K562 (cell line): Measurements from ENCODE around the gene CPED1. TPM values are rescaled to one million over a fixed set of nuclear protein-coding genes. Genes with fewer than 3 reads are reported as not detected.

Experiments
- ADNP ChIP-seq: fragments of 200-800 bp; sonication (Bioruptor generic); IDR thresholded peaks from 2 replicates; pipeline ENCODE4 v1.6.1; 2016; ENCODE audit warnings: missing genetic modification characterization, missing compliant biosample characterization
- ARHGAP35 ChIP-seq: fragments of 450-650 bp; IDR thresholded peaks from 2 replicates; pipeline ENCODE4 v1.6.1; 2018; ENCODE audit not compliant: partially characterized antibody
- CAMTA2 ChIP-seq: fragments of 250-450 bp; sonication (Bioruptor Pico); conservative IDR thresholded peaks from 2 replicates; pipeline ENCODE4 v1.5.1; 2022
- CEBPG ChIP-seq, 3 experiments: fragments of 200-800 bp in 1 of 3; sonication (Bioruptor generic) in 1 of 3; sonication (generic) in 1 of 3; formaldehyde crosslinking in 1 of 3; IDR thresholded peaks in 2 of 3; conservative IDR thresholded peaks in 1 of 3; 2 replicates each; pipeline versions ENCODE4 v1.6.1 to v1.8.0; 2016 to 2022; ENCODE audit warnings: missing compliant biosample characterization in 2 of 3, missing genetic modification characterization in 2 of 3, mild to moderate bottlenecking in 1 of 3, missing genetic modification reagents in 1 of 3
- CSDE1 ChIP-seq, 2 experiments: fragments of 450-650 bp; IDR thresholded peaks; 2 replicates each; pipeline ENCODE4 v1.6.1; 2016; ENCODE audit warnings: mild to moderate bottlenecking in 1 of 2
- DDX20 ChIP-seq: fragments of 450-650 bp; IDR thresholded peaks from 2 replicates; pipeline ENCODE4 v1.6.1; 2016; ENCODE audit warnings: missing genetic modification characterization, low read depth, mild to moderate bottlenecking, missing compliant biosample characterization, moderate library complexity
- ELF1 ChIP-seq: fragments of 200-800 bp; sonication (Bioruptor generic); IDR thresholded peaks from 2 replicates; pipeline ENCODE4 v1.6.1; 2016; ENCODE audit warnings: missing genetic modification characterization, missing compliant biosample characterization
- ILF3 ChIP-seq: fragments of 450-650 bp; IDR thresholded peaks from 2 replicates; pipeline ENCODE4 v1.6.1; 2018; ENCODE audit warnings: antibody characterized with exemption, mild to moderate bottlenecking, moderate library complexity, borderline replicate concordance
- LCOR ChIP-seq: sonication (generic); formaldehyde crosslinking; IDR thresholded peaks from 2 replicates; pipeline ENCODE4 v1.8.0; 2022; ENCODE audit warnings: mild to moderate bottlenecking, missing genetic modification reagents
- NFATC3 ChIP-seq: fragments of 450-650 bp; IDR thresholded peaks from 2 replicates; pipeline ENCODE4 v1.6.1; 2017; ENCODE audit warnings: mild to moderate bottlenecking
- POLR2H ChIP-seq: IDR thresholded peaks from 2 replicates; pipeline ENCODE4 v1.6.1; 2016; ENCODE audit warnings: missing genetic modification characterization, low read depth, mild to moderate bottlenecking, control low read depth, missing compliant biosample characterization, moderate library complexity
- RUNX1 ChIP-seq: sonication (generic); IDR thresholded peaks from 2 replicates; pipeline ENCODE4 v1.6.1; 2016; ENCODE audit warnings: antibody characterized with exemption, low read depth
- ZNF311 ChIP-seq: fragments of 250-450 bp; sonication (Bioruptor Pico); IDR thresholded peaks from 2 replicates; pipeline ENCODE4 v1.4.0; 2020; ENCODE audit warnings: mild to moderate bottlenecking, moderate library complexity
- ZNF436 ChIP-seq: fragments of 250-450, 450-650 bp; sonication (Bioruptor Pico); formaldehyde crosslinking; IDR thresholded peaks from 2 replicates; pipeline ENCODE4 v1.7.0; 2020; ENCODE audit warnings: mild to moderate bottlenecking
- ZNF584 ChIP-seq: fragments of 200-800 bp; sonication (Bioruptor generic); IDR thresholded peaks from 2 replicates; pipeline ENCODE4 v1.6.1; 2016; ENCODE audit warnings: low read depth, mild to moderate bottlenecking, missing genetic modification characterization, missing compliant biosample characterization
- polyA plus RNA-seq, 8 experiments: library from polyadenylated mRNA; depleted of rRNA in 4 of 8; stranded (reverse) in 5 of 8; unstranded in 3 of 8; fragments of >200 nt; fragmentation: Nextera tagmentation in 2 of 8; fragmentation: Illumina TruSeq in 1 of 8; extraction: Ambion mirVana in 2 of 8; extraction: Trizol in 1 of 8; gene quantifications; 2 replicates each; pipeline versions ENCODE4 v1.2.1 to v1.2.3, GENCODE V29; 2011 to 2014; ENCODE audit warnings: inconsistent platforms in 1 of 8, missing spikeins in 1 of 8
- total RNA-seq, 7 experiments: library from RNA; depleted of rRNA in 6 of 7; stranded (reverse); fragments of >200 nt in 6 of 7; fragmentation: Illumina TruSeq in 2 of 7; extraction: Trizol in 2 of 7; gene quantifications; 2 replicates each; pipeline versions ENCODE4 v1.2.1 to v1.2.3, GENCODE V29; 2011 to 2021; ENCODE audit warnings: low replicate concordance in 1 of 7
- TF ChIP-seq, protein P1 (sequence below): fragments of 250-450 bp; sonication (Bioruptor Pico); IDR thresholded peaks from 2 replicates; pipeline ENCODE4 v1.5.0; 2020; ENCODE audit warnings: mild to moderate bottlenecking, borderline replicate concordance
- TF ChIP-seq, protein P2 (sequence below): fragments of 450-650 bp; formaldehyde crosslinking; IDR thresholded peaks from 2 replicates; pipeline ENCODE4 v1.4.0; 2020; ENCODE audit warnings: mild to moderate bottlenecking, moderate library complexity
- TF ChIP-seq, protein P3 (sequence below): fragments of 250-450 bp; sonication (Bioruptor Pico); IDR thresholded peaks from 2 replicates; pipeline ENCODE4 v1.8.0; 2022; ENCODE audit warnings: inconsistent platforms, mild to moderate bottlenecking, moderate library complexity, borderline replicate concordance
- TF ChIP-seq, protein P4 (sequence below): IDR thresholded peaks from 2 replicates; pipeline ENCODE4 v1.6.1; 2011; ENCODE audit warnings: borderline replicate concordance, low read depth, mild to moderate bottlenecking, moderate library complexity, low read length; ENCODE audit not compliant: insufficient read depth, poor library complexity, severe bottlenecking
- TF ChIP-seq, protein P5 (sequence below): fragments of 250-450 bp; sonication (Bioruptor Pico); IDR thresholded peaks from 2 replicates; pipeline ENCODE4 v1.5.1; 2021; ENCODE audit warnings: mild to moderate bottlenecking

CPED1 gene
- total and polyA plus RNA-seq, 9 of the 15 experiments (the other 6 are each of a cell fraction or from before 2014, with no cell fraction given), result 195 to 393 (median 290) TPM

DNA sequence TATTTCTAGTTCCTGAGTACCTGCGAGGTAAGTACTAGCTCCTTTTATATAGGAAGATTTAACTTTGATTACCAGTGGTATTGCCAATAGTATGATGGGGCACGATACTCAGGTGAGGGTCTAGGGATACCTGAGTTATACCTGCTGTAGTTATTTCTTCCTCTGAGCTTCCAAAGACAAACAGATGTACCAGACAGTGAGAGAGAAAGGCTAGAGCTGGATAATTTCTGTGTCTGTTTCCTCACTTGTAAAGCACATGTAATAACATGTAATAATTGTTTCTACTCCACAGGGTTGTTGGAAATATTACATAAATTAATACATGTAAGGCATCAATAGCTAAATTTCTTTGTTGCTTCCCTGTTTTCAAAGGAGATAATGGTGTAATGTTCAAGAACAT, 53.7 kb downstream of the CPED1 start (continued):
- TF ChIP-seq ELF1 (tag) (peak; percentile 27; the same call in 1 of the 2 replicates), POLR2H (tag) (no peak; the same call in 1 of the 2 replicates), CSDE1 (IDR thresholded peaks at IDR 0.05) (0 out of 4 replicates have a peak, but pooled peaks of 1 of the 2 experiments have one; percentile 59), CEBPG (CRISPR knock-in tag; IDR thresholded peaks at IDR 0.05) (no peak), CEBPG (tag; conservative IDR thresholded peaks at IDR 0.05 in 1 of 2, IDR thresholded peaks at IDR 0.05 in 1 of 2) (peak in 1 of 2 experiments; percentile 8; a peak in 1 of 4 replicates), DDX20 (no peak), ARHGAP35 (no peak), ILF3 (no peak), ZNF436 (CRISPR knock-in tag) (no peak), ZNF584 (CRISPR knock-in tag) (peak; percentile 67; the same call in 1 of the 2 replicates), LCOR (CRISPR knock-in tag) (no peak), RUNX1 (no peak), ZNF311 (CRISPR knock-in tag) (peak; percentile 43; the same call in 1 of the 2 replicates), NFATC3 (no peak), CAMTA2 (CRISPR knock-in tag) (no peak), ADNP (0 out of 2 replicates have a peak, but pooled peaks have one; percentile 13)
- TF ChIP-seq, protein P1, sequence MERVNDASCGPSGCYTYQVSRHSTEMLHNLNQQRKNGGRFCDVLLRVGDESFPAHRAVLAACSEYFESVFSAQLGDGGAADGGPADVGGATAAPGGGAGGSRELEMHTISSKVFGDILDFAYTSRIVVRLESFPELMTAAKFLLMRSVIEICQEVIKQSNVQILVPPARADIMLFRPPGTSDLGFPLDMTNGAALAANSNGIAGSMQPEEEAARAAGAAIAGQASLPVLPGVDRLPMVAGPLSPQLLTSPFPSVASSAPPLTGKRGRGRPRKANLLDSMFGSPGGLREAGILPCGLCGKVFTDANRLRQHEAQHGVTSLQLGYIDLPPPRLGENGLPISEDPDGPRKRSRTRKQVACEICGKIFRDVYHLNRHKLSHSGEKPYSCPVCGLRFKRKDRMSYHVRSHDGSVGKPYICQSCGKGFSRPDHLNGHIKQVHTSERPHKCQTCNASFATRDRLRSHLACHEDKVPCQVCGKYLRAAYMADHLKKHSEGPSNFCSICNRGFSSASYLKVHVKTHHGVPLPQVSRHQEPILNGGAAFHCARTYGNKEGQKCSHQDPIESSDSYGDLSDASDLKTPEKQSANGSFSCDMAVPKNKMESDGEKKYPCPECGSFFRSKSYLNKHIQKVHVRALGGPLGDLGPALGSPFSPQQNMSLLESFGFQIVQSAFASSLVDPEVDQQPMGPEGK, result no peak
- TF ChIP-seq, protein P2, sequence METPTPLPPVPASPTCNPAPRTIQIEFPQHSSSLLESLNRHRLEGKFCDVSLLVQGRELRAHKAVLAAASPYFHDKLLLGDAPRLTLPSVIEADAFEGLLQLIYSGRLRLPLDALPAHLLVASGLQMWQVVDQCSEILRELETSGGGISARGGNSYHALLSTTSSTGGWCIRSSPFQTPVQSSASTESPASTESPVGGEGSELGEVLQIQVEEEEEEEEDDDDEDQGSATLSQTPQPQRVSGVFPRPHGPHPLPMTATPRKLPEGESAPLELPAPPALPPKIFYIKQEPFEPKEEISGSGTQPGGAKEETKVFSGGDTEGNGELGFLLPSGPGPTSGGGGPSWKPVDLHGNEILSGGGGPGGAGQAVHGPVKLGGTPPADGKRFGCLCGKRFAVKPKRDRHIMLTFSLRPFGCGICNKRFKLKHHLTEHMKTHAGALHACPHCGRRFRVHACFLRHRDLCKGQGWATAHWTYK (CRISPR knock-in tag), result no peak
- TF ChIP-seq, protein P3, sequence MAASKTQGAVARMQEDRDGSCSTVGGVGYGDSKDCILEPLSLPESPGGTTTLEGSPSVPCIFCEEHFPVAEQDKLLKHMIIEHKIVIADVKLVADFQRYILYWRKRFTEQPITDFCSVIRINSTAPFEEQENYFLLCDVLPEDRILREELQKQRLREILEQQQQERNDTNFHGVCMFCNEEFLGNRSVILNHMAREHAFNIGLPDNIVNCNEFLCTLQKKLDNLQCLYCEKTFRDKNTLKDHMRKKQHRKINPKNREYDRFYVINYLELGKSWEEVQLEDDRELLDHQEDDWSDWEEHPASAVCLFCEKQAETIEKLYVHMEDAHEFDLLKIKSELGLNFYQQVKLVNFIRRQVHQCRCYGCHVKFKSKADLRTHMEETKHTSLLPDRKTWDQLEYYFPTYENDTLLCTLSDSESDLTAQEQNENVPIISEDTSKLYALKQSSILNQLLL, result no peak
- TF ChIP-seq, protein P4, sequence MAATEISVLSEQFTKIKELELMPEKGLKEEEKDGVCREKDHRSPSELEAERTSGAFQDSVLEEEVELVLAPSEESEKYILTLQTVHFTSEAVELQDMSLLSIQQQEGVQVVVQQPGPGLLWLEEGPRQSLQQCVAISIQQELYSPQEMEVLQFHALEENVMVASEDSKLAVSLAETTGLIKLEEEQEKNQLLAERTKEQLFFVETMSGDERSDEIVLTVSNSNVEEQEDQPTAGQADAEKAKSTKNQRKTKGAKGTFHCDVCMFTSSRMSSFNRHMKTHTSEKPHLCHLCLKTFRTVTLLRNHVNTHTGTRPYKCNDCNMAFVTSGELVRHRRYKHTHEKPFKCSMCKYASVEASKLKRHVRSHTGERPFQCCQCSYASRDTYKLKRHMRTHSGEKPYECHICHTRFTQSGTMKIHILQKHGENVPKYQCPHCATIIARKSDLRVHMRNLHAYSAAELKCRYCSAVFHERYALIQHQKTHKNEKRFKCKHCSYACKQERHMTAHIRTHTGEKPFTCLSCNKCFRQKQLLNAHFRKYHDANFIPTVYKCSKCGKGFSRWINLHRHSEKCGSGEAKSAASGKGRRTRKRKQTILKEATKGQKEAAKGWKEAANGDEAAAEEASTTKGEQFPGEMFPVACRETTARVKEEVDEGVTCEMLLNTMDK, result no peak
- TF ChIP-seq, protein P5, sequence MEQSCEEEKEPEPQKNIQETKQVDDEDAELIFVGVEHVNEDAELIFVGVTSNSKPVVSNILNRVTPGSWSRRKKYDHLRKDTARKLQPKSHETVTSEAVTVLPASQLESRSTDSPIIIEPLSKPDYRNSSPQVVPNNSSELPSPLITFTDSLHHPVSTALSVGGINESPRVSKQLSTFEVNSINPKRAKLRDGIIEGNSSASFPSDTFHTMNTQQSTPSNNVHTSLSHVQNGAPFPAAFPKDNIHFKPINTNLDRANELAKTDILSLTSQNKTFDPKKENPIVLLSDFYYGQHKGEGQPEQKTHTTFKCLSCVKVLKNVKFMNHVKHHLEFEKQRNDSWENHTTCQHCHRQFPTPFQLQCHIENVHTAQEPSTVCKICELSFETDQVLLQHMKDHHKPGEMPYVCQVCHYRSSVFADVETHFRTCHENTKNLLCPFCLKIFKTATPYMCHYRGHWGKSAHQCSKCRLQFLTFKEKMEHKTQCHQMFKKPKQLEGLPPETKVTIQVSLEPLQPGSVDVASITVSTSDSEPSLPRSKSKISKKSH (CRISPR knock-in tag), result no peak
